PC-9 (cell line): ENCODE data around the gene MBD4. TPM values are rescaled to one million over a fixed set of nuclear protein-coding genes. Genes with fewer than 3 reads are reported as not detected.

Source experiments
- BruUV-seq: library from RNA; stranded (reverse); fragments of 400-500 nt; replicated peaks from 2 replicates; lab custom pipeline; 2021; lab: Mats Ljungman, UMichigan
- CTCF ChIA-PET: fragments of 300-600 bp; sonication (Branson Sonifier 250); formaldehyde crosslinking; loops from one replicate; lab custom pipeline; 2022; ENCODE audit warnings: antibody characterized with exemption; lab: Charles Lee
- POLR2A ChIA-PET: fragments of 300-600 bp; sonication (Branson Sonifier 250); formaldehyde crosslinking; loops from one replicate; lab custom pipeline; 2022; ENCODE audit warnings: antibody characterized with exemption; ENCODE audit not compliant: unreplicated experiment; lab: Charles Lee
- DNase-seq, 2 experiments: peaks; one replicate each; pipeline versions ENCODE4 v3.0.0 to v3.0.0-alpha.2; 2015 to 2022; ENCODE audit warnings: mixed read lengths in 1 of 2
- H2AFZ ChIP-seq: fragments of 200-600 bp; sonication (generic); 2 replicates; pipeline ENCODE4 v1.8.1; 2017; ENCODE audit warnings: antibody characterized with exemption
- H3F3A ChIP-seq: fragments of 200-600 bp; sonication (generic); 2 replicates; pipeline ENCODE4 v1.8.1; 2017; ENCODE audit warnings: antibody characterized with exemption, mild to moderate bottlenecking, low read depth; ENCODE audit not compliant: insufficient read depth
- H3K27ac ChIP-seq: fragments of 200-600 bp; sonication (generic); 2 replicates; pipeline ENCODE4 v1.6.1; 2016; ENCODE audit warnings: mixed run types
- H3K27me3 ChIP-seq: fragments of 200-600 bp; sonication (generic); 2 replicates; pipeline ENCODE4 v1.6.1; 2016; ENCODE audit warnings: low read depth, mixed run types; ENCODE audit not compliant: insufficient read depth
- H3K36me3 ChIP-seq: fragments of 200-600 bp; sonication (generic); 2 replicates; pipeline ENCODE4 v1.6.1; 2016; ENCODE audit warnings: low read depth, mixed run types
- H3K4me1 ChIP-seq: fragments of 200-600 bp; sonication (generic); replicated peaks from 2 replicates; pipeline ENCODE4 v1.6.1; 2016; ENCODE audit warnings: mixed run types; ENCODE audit not compliant: insufficient read depth
- H3K4me2 ChIP-seq: fragments of 200-600 bp; sonication (generic); 2 replicates; pipeline ENCODE4 v1.6.1; 2017; ENCODE audit warnings: mixed run types
- H3K4me3 ChIP-seq: fragments of 200-600 bp; sonication (generic); 2 replicates; pipeline ENCODE4 v1.6.1; 2016; ENCODE audit warnings: mixed run types
- H3K79me2 ChIP-seq: fragments of 200-600 bp; sonication (generic); 2 replicates; pipeline ENCODE4 v1.6.1; 2017; ENCODE audit warnings: low read depth, mixed run types
- H3K9me2 ChIP-seq: fragments of 200-600 bp; sonication (generic); 2 replicates; pipeline ENCODE4 v1.8.1; 2017; ENCODE audit warnings: mild to moderate bottlenecking; ENCODE audit not compliant: insufficient read depth
- H3K9me3 ChIP-seq: fragments of 200-600 bp; sonication (generic); 2 replicates; pipeline ENCODE4 v1.8.1; 2016; ENCODE audit warnings: low read depth; ENCODE audit not compliant: insufficient read depth
- H4K20me1 ChIP-seq: fragments of 200-600 bp; sonication (generic); 2 replicates; pipeline ENCODE4 v1.8.1; 2017; ENCODE audit not compliant: insufficient read depth
- EZH2 ChIP-seq: fragments of 200-600 bp; sonication (generic); IDR thresholded peaks from 2 replicates; pipeline ENCODE4 v1.8.0; 2017; ENCODE audit warnings: antibody characterized with exemption, low read depth
- intact Hi-C: fragments of 100-400 bp; cut with micrococcal nuclease; formaldehyde crosslinking; loops from one replicate; pipeline ENCODE4 v1.10.0; 2022; ENCODE audit not compliant: unreplicated experiment
- total RNA-seq: library from RNA; stranded (reverse); gene quantifications from 2 replicates; pipeline ENCODE4 v1.2.3, GENCODE V29; 2021
- TF ChIP-seq, protein P1 (sequence below): fragments of 200-600 bp; sonication (generic); conservative IDR thresholded peaks from 2 replicates; pipeline ENCODE4 v1.6.1; 2017; ENCODE audit warnings: mixed run types, antibody characterized with exemption, mild to moderate bottlenecking, moderate library complexity

The MBD4 gene
- total RNA-seq, 1 experiment from 2014 or later: 48.6 TPM

DNA sequence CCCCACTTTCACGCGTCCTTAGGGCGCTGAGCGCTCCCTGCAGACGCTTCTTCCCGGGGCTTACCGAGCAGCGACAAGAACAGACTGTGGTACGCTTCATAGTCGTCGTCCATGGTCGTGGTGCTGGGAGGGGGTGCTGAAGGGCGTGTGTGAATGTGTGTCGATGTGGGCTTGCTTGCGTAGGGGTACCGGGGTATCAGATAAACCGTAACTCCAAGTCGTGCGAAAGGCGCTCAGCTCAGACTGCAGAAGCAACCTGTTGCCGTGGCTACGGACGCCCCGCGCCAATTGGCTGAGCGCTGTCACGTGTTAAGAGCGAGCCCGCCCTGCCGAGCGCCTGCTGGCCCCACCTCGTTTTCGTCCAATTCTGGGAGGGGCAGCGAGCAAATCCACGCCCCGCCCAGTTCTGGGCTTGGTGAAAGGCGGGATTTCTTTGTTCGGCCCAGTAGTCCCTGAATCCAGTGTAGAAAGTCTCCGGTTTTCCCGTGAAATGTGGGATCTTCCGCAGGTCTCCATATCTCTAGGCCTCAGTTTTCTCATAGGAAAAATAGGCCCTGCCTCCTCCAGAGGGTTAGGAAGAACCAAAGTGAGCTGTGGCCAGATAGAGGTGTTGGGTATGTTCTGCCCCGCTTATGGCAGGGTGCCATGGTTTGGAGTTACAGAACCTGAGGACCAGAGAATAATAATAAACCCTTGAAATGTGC lies 11.2 kb downstream of the MBD4 start, which contains the start of gene EFCAB12:
EFCAB12 (minus strand) TSS at position 261 of the 704 bp plus-strand sequence; CDS start at position 113, 148 bp downstream.
- peak within 1 kb of the TSS; percentile 88 for H3K4me2 ChIP-seq
- CTCF ChIA-PET: interaction anchor here (0.6 kb wide), 1 partner anchor 376 kb away, joined by 9 read pairs; no protein-coding TSS in a partner anchor
- H3K36me3 ChIP-seq: peaks cover 27% of the 10 kb centered on the region
- BruUV-seq: TSS peak; percentile 19
- peaks cover 36% of the 10 kb centered on the region; the same call in 1 of the 2 replicates for H3F3A ChIP-seq
- intact Hi-C loops: no loop called here
- H3K27ac ChIP-seq: no peak within 1 kb of the TSS
- no peaks in the 10 kb centered on the region for H3K9me2 ChIP-seq
- peak within 1 kb of the TSS; percentile 69; the same call in 1 of the 2 replicates for H2AFZ ChIP-seq
- TF ChIP-seq, protein P1, sequence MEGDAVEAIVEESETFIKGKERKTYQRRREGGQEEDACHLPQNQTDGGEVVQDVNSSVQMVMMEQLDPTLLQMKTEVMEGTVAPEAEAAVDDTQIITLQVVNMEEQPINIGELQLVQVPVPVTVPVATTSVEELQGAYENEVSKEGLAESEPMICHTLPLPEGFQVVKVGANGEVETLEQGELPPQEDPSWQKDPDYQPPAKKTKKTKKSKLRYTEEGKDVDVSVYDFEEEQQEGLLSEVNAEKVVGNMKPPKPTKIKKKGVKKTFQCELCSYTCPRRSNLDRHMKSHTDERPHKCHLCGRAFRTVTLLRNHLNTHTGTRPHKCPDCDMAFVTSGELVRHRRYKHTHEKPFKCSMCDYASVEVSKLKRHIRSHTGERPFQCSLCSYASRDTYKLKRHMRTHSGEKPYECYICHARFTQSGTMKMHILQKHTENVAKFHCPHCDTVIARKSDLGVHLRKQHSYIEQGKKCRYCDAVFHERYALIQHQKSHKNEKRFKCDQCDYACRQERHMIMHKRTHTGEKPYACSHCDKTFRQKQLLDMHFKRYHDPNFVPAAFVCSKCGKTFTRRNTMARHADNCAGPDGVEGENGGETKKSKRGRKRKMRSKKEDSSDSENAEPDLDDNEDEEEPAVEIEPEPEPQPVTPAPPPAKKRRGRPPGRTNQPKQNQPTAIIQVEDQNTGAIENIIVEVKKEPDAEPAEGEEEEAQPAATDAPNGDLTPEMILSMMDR: no peak
- TF ChIP-seq EZH2: no peak
- POLR2A ChIA-PET: interaction anchor here (0.6 to 0.9 kb wide), 7 partner anchors 47 to 1690 kb away, joined by 3 to 6 read pairs (median 4); no protein-coding TSS in a partner anchor
- H4K20me1 ChIP-seq: no peaks in the 10 kb centered on the region
- peaks cover 12% of the 10 kb centered on the region; the same call in 1 of the 2 replicates for H3K4me1 ChIP-seq
- H3K9me3 ChIP-seq: no peaks in the 10 kb centered on the region
- H3K4me3 ChIP-seq: peak within 1 kb of the TSS; percentile 60; the same call in 1 of the 2 replicates
- DNase-seq: peak; percentile 73 to 95
- no peaks in the 10 kb centered on the region for H3K27me3 ChIP-seq
- no peaks in the 10 kb centered on the region for H3K79me2 ChIP-seq

DNA sequence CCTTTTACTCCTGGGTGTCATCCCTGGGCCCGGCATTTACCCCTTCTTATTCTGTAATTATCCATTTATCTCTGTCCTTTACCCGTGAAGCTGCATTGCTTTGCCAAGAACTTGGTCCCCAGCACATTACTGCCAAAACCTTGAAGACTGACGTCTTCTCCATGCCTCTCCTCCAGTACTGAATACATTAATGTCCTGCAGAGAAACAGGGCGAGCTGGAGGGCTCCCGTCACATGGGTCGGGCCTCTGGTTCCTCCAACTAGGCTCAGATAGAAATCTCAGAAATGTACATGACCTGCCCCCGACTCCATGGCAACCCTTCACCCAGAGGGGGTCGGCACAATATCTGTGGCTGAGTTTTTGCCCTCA lies 11.8 kb downstream of the MBD4 start:
- ChIA-PET POLR2A (interaction anchor here (0.6 to 0.7 kb wide), 5 partner anchors 47 to 1690 kb away, joined by 3 to 6 read pairs (median 4); no protein-coding TSS in a partner anchor), CTCF (interaction anchor here (0.5 to 1.4 kb wide), 2 partner anchors 10 to 458 kb away, joined by 3 to 5 read pairs; no protein-coding TSS in a partner anchor)
- Histone ChIP-seq H3K4me1 (peaks cover 12% of the 10 kb centered on the region; the same call in 1 of the 2 replicates), H3K4me3 (peak overlapping the region; percentile 60; the same call in 1 of the 2 replicates), H4K20me1 (no peaks in the 10 kb centered on the region), H3K27me3 (no peaks in the 10 kb centered on the region), H3K9me2 (no peaks in the 10 kb centered on the region), H3K36me3 (peaks cover 21% of the 10 kb centered on the region; the same call in 1 of the 2 replicates), H3K79me2 (no peaks in the 10 kb centered on the region), H3K27ac (no peak overlapping the region), H2AFZ (peak overlapping the region; percentile 69; the same call in 1 of the 2 replicates), H3K4me2 (peak overlapping the region; percentile 88), H3F3A (peaks cover 36% of the 10 kb centered on the region; the same call in 1 of the 2 replicates), H3K9me3 (no peaks in the 10 kb centered on the region)
- no TSS peak for BruUV-seq
- TF ChIP-seq EZH2: no peak
- TF ChIP-seq, protein P1: no peak
- intact Hi-C loops: no loop called here
- DNase-seq: no peak

DNA sequence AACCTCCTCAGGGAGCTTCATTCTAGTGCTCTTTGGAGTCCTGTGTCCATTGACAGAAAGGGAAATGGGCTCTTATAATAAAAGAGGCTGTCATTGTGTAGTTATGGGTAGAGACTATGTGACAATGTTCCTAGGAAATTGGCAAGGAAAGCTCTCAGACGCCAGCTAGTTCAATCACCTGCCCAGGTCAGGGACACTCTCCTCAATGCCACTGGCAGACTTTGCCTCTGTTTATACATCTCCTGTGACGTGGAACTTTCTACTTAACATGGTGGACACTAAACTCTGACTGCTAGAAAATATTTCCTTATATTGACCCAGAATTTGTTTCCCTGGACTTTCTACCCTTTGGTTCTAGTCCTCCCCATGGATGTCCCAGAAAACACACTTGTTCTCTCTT lies 14.1 kb downstream of the MBD4 start:
- POLR2A ChIA-PET: interaction anchor here (0.7 kb wide), 1 partner anchor 12 kb away, joined by 4 read pairs; no protein-coding TSS in a partner anchor
- CTCF ChIA-PET: interaction anchor here (0.6 kb wide), 1 partner anchor 889 kb away, joined by 6 read pairs; no protein-coding TSS in a partner anchor
- H4K20me1 ChIP-seq: no peaks in the 10 kb centered on the region
- H2AFZ ChIP-seq: no peak overlapping the region
- TF ChIP-seq, protein P1: no peak
- no peak for TF ChIP-seq EZH2
- H3K27me3 ChIP-seq: no peaks in the 10 kb centered on the region
- H3K4me3 ChIP-seq: no peak overlapping the region
- no peak for DNase-seq
- H3F3A ChIP-seq: peaks cover 28% of the 10 kb centered on the region; the same call in 1 of the 2 replicates
- H3K4me2 ChIP-seq: no peak overlapping the region
- intact Hi-C loops: no loop called here
- BruUV-seq: no TSS peak
- H3K9me2 ChIP-seq: no peaks in the 10 kb centered on the region
- no peaks in the 10 kb centered on the region for H3K9me3 ChIP-seq
- H3K79me2 ChIP-seq: no peaks in the 10 kb centered on the region
- no peak overlapping the region for H3K27ac ChIP-seq
- peaks cover 12% of the 10 kb centered on the region; the same call in 1 of the 2 replicates for H3K4me1 ChIP-seq
- 0 out of 2 replicates have a peak, but pooled peaks cover 5% of the 10 kb centered on the region for H3K36me3 ChIP-seq
